Heart left ventricle (tissue), 13 donors: ENCODE data around the gene TMEM220.

ENCODE experiments used
- POLR2A ChIP-seq, 2 donors: fragments of 450-650 bp; IDR thresholded peaks; one replicate each; pipeline ENCODE4 v1.6.1; 2017; ENCODE audit warnings: antibody characterized with exemption in 2 of 2, mild to moderate bottlenecking in 2 of 2, moderate library complexity in 2 of 2
- TF ChIP-seq, protein P1 (sequence below), 12 donors: fragments of 200-600 bp; sonication (generic) in 4 of 12; IDR thresholded peaks; one replicate each; pipeline versions ENCODE4 v1.5.0 to v1.8.0; 2018 to 2022; ENCODE audit warnings: antibody characterized with exemption in 12 of 12, mild to moderate bottlenecking in 5 of 12
- donor health status: ischemic (EF 13 %, LVEDD 7.1; RV severe dilation, severe dysfunction).
- donor health status: DM: no; HTN: yes; CAD: no.
- donor health status: DM: no; HTN: no; CAD: no.
- donor health status: ischemic (EF 25% LVEDD 6.9; RV normal size, moderate dysfunction).
- donor health status: ischemic (EF 25% LVEDD 5.7; RV mildly dilated, moderate dysfunction).
- donor health status: ischemic (EF 35%, LVEDD 5.7; RV mildly dilated, moderate dysfunction).
- donor health status: nonischemic (EF 11% LVEDD 7.7; RV severe dilation, severe dysfunction).
- donor health status: DM: yes; HTN: yes; CAD: no.
- donor health status: PGD.
- donor health status: ischemic (EF 29% LVEDD 5.4; RV normal size, mild dysfunction).
- donor health status: nonischemic (EF 23%, LVEDD 6.1; RV moderate dilation, normal function).

- TF ChIP-seq, protein P1, sequence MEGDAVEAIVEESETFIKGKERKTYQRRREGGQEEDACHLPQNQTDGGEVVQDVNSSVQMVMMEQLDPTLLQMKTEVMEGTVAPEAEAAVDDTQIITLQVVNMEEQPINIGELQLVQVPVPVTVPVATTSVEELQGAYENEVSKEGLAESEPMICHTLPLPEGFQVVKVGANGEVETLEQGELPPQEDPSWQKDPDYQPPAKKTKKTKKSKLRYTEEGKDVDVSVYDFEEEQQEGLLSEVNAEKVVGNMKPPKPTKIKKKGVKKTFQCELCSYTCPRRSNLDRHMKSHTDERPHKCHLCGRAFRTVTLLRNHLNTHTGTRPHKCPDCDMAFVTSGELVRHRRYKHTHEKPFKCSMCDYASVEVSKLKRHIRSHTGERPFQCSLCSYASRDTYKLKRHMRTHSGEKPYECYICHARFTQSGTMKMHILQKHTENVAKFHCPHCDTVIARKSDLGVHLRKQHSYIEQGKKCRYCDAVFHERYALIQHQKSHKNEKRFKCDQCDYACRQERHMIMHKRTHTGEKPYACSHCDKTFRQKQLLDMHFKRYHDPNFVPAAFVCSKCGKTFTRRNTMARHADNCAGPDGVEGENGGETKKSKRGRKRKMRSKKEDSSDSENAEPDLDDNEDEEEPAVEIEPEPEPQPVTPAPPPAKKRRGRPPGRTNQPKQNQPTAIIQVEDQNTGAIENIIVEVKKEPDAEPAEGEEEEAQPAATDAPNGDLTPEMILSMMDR (IDR thresholded peaks at IDR 0.05), result no peak
- peak in 1 of 2 donors; percentile 53 for TF ChIP-seq POLR2A (IDR thresholded peaks at IDR 0.05)
These were observed at the start of gene TMEM220 for GRCh38 chr17:10729334-10730193.
